ENCODE data around the gene LRP10.

Gene LRP10

GRCh38 chr14:22837750-22838538 is 33.6 kb upstream of the LRP10 start:
- peak overlapping the region; percentile 98 for H3K4me3 ChIP-seq (ENCODE audit: low read depth, low read length)
- no peak for DNase-seq (ENCODE audit: low read depth)
- in situ Hi-C loops (cut with HindIII; ENCODE audit: low sequenced_read_pairs) = no loop called here

DNA sequence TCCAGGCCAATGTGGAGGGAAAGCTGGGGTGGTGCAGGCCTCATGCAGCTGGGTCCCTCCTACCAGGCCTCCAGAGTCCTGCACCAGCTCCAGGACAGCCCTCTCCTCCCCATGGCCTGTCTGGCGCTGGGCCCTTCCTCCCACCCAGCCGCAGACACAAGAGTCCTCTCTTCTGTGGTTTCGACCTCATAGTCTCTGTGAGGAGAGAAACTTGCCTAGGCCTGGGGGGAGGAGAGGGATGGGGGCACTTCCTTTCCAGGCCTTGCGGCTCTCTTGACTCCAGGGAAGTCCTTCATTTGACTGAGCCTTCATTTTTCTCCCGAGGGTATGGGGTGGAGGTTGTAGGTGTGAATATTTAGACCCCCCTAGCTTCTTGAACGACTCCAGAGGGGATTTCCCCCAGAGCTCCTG is 32.9 kb upstream of the LRP10 start:
- H3K4me3 ChIP-seq (ENCODE audit: low read depth, low read length) = peak overlapping the region; percentile 98
- TF ChIP-seq, protein P1, sequence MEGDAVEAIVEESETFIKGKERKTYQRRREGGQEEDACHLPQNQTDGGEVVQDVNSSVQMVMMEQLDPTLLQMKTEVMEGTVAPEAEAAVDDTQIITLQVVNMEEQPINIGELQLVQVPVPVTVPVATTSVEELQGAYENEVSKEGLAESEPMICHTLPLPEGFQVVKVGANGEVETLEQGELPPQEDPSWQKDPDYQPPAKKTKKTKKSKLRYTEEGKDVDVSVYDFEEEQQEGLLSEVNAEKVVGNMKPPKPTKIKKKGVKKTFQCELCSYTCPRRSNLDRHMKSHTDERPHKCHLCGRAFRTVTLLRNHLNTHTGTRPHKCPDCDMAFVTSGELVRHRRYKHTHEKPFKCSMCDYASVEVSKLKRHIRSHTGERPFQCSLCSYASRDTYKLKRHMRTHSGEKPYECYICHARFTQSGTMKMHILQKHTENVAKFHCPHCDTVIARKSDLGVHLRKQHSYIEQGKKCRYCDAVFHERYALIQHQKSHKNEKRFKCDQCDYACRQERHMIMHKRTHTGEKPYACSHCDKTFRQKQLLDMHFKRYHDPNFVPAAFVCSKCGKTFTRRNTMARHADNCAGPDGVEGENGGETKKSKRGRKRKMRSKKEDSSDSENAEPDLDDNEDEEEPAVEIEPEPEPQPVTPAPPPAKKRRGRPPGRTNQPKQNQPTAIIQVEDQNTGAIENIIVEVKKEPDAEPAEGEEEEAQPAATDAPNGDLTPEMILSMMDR (IDR thresholded peaks at IDR 0.05; ENCODE audit: low read depth, low read length, missing control alignments) = no peak
- in situ Hi-C loops (cut with HindIII; ENCODE audit: low sequenced_read_pairs) = no loop called here
- no peak for DNase-seq (ENCODE audit: low read depth)

More at GRCh38 chr14:22837750-22838538, 33.6 kb upstream of the LRP10 start:
- TF ChIP-seq, protein P1 (IDR thresholded peaks at IDR 0.05; ENCODE audit: low read depth, low read length, missing control alignments) = no peak

- peak overlapping the region; percentile 98 for H3K4me3 ChIP-seq (ENCODE audit: low read depth, low read length)
- DNase-seq (ENCODE audit: low read depth) = no peak
- in situ Hi-C loops (cut with HindIII; ENCODE audit: low sequenced_read_pairs) = no loop called here
- TF ChIP-seq, protein P1 (IDR thresholded peaks at IDR 0.05; ENCODE audit: low read depth, low read length, missing control alignments) = no peak
Measured at GRCh38 chr14:22839159-22839779, 32.3 kb upstream of the LRP10 start.

GRCh38 chr14:22841311-22841710 is 30.2 kb upstream of the LRP10 start:
- H3K4me3 ChIP-seq (ENCODE audit: low read depth, low read length) = no peak overlapping the region
- TF ChIP-seq, protein P1 (IDR thresholded peaks at IDR 0.05; ENCODE audit: low read depth, low read length, missing control alignments) = no peak
- DNase-seq (ENCODE audit: low read depth) = no peak
- in situ Hi-C loops (cut with HindIII; ENCODE audit: low sequenced_read_pairs) = no loop called here

GRCh38 chr14:22841769-22842168 is 29.8 kb upstream of the LRP10 start:
- in situ Hi-C loops (cut with HindIII; ENCODE audit: low sequenced_read_pairs) = no loop called here
- no peak for DNase-seq (ENCODE audit: low read depth)
- TF ChIP-seq, protein P1 (IDR thresholded peaks at IDR 0.05; ENCODE audit: low read depth, low read length, missing control alignments) = no peak
- H3K4me3 ChIP-seq (ENCODE audit: low read depth, low read length) = no peak overlapping the region

- no peak for DNase-seq (ENCODE audit: low read depth)
- TF ChIP-seq, protein P1 (IDR thresholded peaks at IDR 0.05; ENCODE audit: low read depth, low read length, missing control alignments) = no peak
- no peak overlapping the region for H3K4me3 ChIP-seq (ENCODE audit: low read depth, low read length)
- in situ Hi-C loops (cut with HindIII; ENCODE audit: low sequenced_read_pairs) = no loop called here
Measured at GRCh38 chr14:22842211-22843122, 29.1 kb upstream of the LRP10 start.
